Thoracic aorta (tissue), 2 donors: ENCODE measurements around the gene CYP51A1. TPM values are rescaled to one million over a fixed set of nuclear protein-coding genes. Genes with fewer than 3 reads are reported as not detected.

Experiments
- ATAC-seq: fragments of 150-250 bp; one replicate; pipeline ENCODE4 v1.8.0; 2017; ENCODE audit warnings: low read depth; ENCODE audit not compliant: insufficient number of reproducible peaks, low FRiP score
- DNase-seq: peaks from one replicate; pipeline ENCODE4 v3.0.0-alpha.2; 2020; ENCODE audit warnings: low spot score
- H3K27ac ChIP-seq, 2 donors: fragments of 200-600 bp; sonication (generic); 1 replicate in 1 of 2; 2 replicates in 1 of 2; pipeline ENCODE4 v1.5.1; 2016; ENCODE audit warnings: mild to moderate bottlenecking in 2 of 2, moderate library complexity in 2 of 2
- H3K27me3 ChIP-seq: fragments of 200-600 bp; sonication (generic); replicated peaks from 2 replicates; pipeline ENCODE4 v1.6.0; 2016; ENCODE audit warnings: mild to moderate bottlenecking; ENCODE audit not compliant: insufficient read depth
- H3K36me3 ChIP-seq: fragments of 200-600 bp; sonication (generic); one replicate; pipeline ENCODE4 v1.5.1; 2016
- H3K4me1 ChIP-seq, 2 donors: fragments of 200-600 bp; sonication (generic); 1 replicate in 1 of 2; 2 replicates in 1 of 2; pipeline versions ENCODE4 v1.5.1 to v1.6.0; 2016; ENCODE audit warnings: low read depth in 2 of 2, mild to moderate bottlenecking in 1 of 2; ENCODE audit not compliant: control insufficient read depth in 1 of 2
- H3K4me3 ChIP-seq: fragments of 200-600 bp; sonication (generic); 2 replicates; pipeline ENCODE4 v1.5.1; 2016; ENCODE audit warnings: mild to moderate bottlenecking
- H3K9me3 ChIP-seq: fragments of 200-600 bp; sonication (generic); 2 replicates; pipeline ENCODE4 v1.5.1; 2016
- total RNA-seq, 2 donors: library from RNA; depleted of rRNA; stranded (reverse); fragments of >200 nt; gene quantifications; one replicate each; pipeline versions ENCODE4 v1.1.0 to v1.2.3, GENCODE V29; 2016
- TF ChIP-seq, protein P1 (sequence below): fragments of 200-600 bp; sonication (generic); IDR thresholded peaks from one replicate; pipeline ENCODE4 v1.5.1; 2019; ENCODE audit warnings: antibody characterized with exemption

CYP51A1 gene
- total RNA-seq, 2 donors from 2014 or later: 22.6 to 30.7 TPM

DNA sequence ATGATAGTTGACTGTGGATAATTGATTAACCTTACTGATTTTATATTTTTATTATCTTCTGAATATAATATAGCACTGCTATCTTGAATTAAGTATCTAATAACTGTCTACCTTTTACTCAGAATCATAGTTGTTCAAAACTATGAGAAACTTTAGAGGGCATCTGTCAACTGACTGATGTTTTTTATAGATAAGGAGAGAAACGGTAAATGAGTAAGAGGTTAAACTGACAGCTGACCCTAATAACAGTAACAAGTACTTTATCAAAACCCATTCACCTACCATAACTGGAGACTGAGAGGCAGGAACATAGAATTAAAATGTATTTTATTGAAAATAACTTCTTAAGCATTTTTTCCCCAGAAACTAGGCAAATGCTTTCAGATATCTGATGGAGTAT, 62.2 kb downstream of the CYP51A1 start:
- no peak for ATAC-seq
- TF ChIP-seq, protein P1, sequence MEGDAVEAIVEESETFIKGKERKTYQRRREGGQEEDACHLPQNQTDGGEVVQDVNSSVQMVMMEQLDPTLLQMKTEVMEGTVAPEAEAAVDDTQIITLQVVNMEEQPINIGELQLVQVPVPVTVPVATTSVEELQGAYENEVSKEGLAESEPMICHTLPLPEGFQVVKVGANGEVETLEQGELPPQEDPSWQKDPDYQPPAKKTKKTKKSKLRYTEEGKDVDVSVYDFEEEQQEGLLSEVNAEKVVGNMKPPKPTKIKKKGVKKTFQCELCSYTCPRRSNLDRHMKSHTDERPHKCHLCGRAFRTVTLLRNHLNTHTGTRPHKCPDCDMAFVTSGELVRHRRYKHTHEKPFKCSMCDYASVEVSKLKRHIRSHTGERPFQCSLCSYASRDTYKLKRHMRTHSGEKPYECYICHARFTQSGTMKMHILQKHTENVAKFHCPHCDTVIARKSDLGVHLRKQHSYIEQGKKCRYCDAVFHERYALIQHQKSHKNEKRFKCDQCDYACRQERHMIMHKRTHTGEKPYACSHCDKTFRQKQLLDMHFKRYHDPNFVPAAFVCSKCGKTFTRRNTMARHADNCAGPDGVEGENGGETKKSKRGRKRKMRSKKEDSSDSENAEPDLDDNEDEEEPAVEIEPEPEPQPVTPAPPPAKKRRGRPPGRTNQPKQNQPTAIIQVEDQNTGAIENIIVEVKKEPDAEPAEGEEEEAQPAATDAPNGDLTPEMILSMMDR: no peak
- no peak overlapping the region for H3K27ac ChIP-seq

DNA sequence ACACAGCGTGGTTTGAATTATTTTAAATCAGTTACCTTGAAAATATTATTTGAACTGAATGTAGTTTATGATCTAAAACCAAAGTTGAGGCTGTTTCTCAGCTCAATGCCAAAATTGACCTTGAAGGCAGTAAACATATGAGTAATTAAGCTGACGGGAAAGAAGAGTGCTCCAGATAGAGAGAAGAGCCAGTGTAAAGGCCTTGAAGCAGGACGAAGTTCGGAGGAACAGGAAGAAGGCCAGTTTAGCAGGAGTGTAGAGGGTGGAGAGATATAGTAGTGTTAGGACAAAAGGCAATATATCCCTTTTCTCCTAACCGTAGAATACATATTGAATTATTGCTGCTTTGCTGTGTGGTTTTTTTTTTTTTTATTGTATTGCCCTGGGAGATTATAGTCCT, 63.2 kb downstream of the CYP51A1 start:
- no peak overlapping the region for H3K27ac ChIP-seq
- no peaks in the 10 kb centered on the region for H3K4me1 ChIP-seq
- H3K36me3 ChIP-seq: peaks cover 23% of the 10 kb centered on the region
- no peaks in the 10 kb centered on the region for H3K27me3 ChIP-seq
- H3K4me3 ChIP-seq: no peak overlapping the region
- ATAC-seq (no peak), DNase-seq (no peak)
- H3K9me3 ChIP-seq: no peaks in the 10 kb centered on the region
- TF ChIP-seq, protein P1: no peak

More for the DNA sequence above, 62.2 kb downstream of the CYP51A1 start:
- Histone ChIP-seq H3K36me3 (peaks cover 18% of the 10 kb centered on the region), H3K9me3 (no peaks in the 10 kb centered on the region), H3K4me3 (no peak overlapping the region), H3K27me3 (no peaks in the 10 kb centered on the region), H3K4me1 (no peaks in the 10 kb centered on the region)
- no peak for DNase-seq

DNA sequence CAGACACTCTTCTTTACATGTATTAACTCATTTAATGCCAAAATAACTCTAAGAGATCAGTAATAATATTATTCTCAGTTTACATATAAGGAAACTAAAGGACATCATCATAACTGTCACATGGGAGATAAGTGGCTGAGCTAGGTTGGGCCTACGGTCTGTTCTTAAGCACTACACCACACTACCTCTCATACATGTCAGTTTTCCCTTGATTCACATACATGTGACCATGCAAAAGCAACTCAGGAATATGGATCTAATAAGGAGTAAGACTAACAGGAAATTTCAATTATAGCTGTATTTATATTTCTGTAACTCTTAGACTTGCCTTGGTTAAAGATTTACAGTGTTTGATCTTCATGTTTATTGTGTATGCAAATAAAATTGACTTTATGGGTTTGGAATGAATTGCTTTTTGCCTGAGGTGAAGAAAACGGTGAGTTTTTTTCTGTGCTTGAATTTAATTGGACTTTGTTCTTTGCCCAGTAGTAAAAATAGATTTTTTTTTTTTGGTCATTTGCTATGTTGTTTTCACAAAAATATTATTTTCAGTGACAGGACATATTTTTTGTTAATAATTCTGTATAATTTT, 69.7 kb downstream of the CYP51A1 start:
- DNase-seq (no peak), ATAC-seq (no peak)
- Histone ChIP-seq H3K4me1 (no peaks in the 10 kb centered on the region), H3K27ac (no peak overlapping the region), H3K9me3 (no peaks in the 10 kb centered on the region), H3K4me3 (no peak overlapping the region), H3K27me3 (no peaks in the 10 kb centered on the region), H3K36me3 (peaks cover 16% of the 10 kb centered on the region)
- TF ChIP-seq, protein P1: no peak

Other genes starting within 250 kb of the CYP51A1 start
- gene AKAP9, start 193.6 kb downstream of the CYP51A1 start, total RNA-seq: 10 to 100 TPM; 49.8 to 72.1 TPM
- under 1 TPM in 1 of 2 donors, not detected in 1; 0.81 TPM for gene LRRD1, start 44.7 kb upstream of the CYP51A1 start, total RNA-seq
- 10 to 100 TPM; 83.1 to 98.8 TPM for gene KRIT1, start 111.4 kb upstream of the CYP51A1 start, total RNA-seq
- 10 to 100 TPM; 33.3 to 37.1 TPM for gene ANKIB1, start 111.5 kb upstream of the CYP51A1 start, total RNA-seq